B cell (primary cell): Measurements from ENCODE around the gene TYK2. TPM values are rescaled to one million over a fixed set of nuclear protein-coding genes. Genes with fewer than 3 reads are reported as not detected.

ENCODE experiments used
- ATAC-seq: fragments of 200-7000 bp; cut with Tn5 transposase; one replicate; pipeline ENCODE4 v1.10.0; 2021; ENCODE audit warnings: low read depth, mild to moderate bottlenecking, moderate number of reproducible peaks, moderate library complexity
- CTCF ChIA-PET: fragments of 350-600 bp; sonication (Branson Sonifier 250); formaldehyde crosslinking; loops from one replicate; lab custom pipeline; 2021; ENCODE audit warnings: antibody characterized with exemption, inconsistent platforms; lab: Charles Lee
- POLR2A ChIA-PET: fragments of 350-600 bp; sonication (Branson Sonifier 250); formaldehyde crosslinking; loops from one replicate; lab custom pipeline; 2021; ENCODE audit warnings: antibody characterized with exemption; lab: Charles Lee
- DNase-seq: peaks from one replicate; pipeline ENCODE4 v3.0.0; 2013
- H2AFZ ChIP-seq: 2 replicates; pipeline ENCODE4 v1.6.1; 2012; ENCODE audit warnings: mild to moderate bottlenecking, low read depth, low read length; ENCODE audit not compliant: insufficient read depth, poor library complexity, severe bottlenecking
- H3K27ac ChIP-seq, 2 donors: 1 replicate in 1 of 2; 2 replicates in 1 of 2; pipeline ENCODE4 v1.5.1; 2012 to 2013; ENCODE audit warnings: low read length in 2 of 2, mild to moderate bottlenecking in 2 of 2, moderate library complexity in 1 of 2
- H3K27me3 ChIP-seq, 4 experiments: fragments of 200-600 bp in 1 of 4; sonication (generic) in 1 of 4; replicated peaks in 1 of 4; 1 replicate in 2 of 4; 2 replicates in 2 of 4; pipeline versions ENCODE4 v1.6.1 to v1.7.0; 2013 to 2016; ENCODE audit warnings: low read length in 3 of 4, mild to moderate bottlenecking in 2 of 4, mixed read lengths in 1 of 4, moderate library complexity in 1 of 4; ENCODE audit not compliant: insufficient read depth in 4 of 4, control insufficient read depth in 3 of 4; ENCODE audit errors: control extremely low read depth in 1 of 4
- H3K36me3 ChIP-seq, 2 experiments: replicated peaks in 1 of 2; 1 replicate in 1 of 2; 2 replicates in 1 of 2; pipeline versions ENCODE4 v1.6.1 to v1.7.1; 2013; ENCODE audit warnings: low read length in 1 of 2; ENCODE audit not compliant: insufficient read depth in 2 of 2, control insufficient read depth in 1 of 2; ENCODE audit errors: control extremely low read depth in 1 of 2, extremely low read depth in 1 of 2
- H3K4me1 ChIP-seq, 2 donors: fragments of 200-600 bp in 1 of 2; sonication (generic) in 1 of 2; 1 replicate in 1 of 2; 2 replicates in 1 of 2; pipeline versions ENCODE4 v1.5.1 to v1.6.1; 2013 to 2017; ENCODE audit warnings: low read length in 2 of 2; ENCODE audit not compliant: control insufficient read depth in 2 of 2, insufficient read depth in 2 of 2
- H3K4me2 ChIP-seq: replicated peaks from 2 replicates; pipeline ENCODE3; 2012; ENCODE audit warnings: mild to moderate bottlenecking, low read depth, low read length; ENCODE audit not compliant: poor library complexity, severe bottlenecking
- H3K4me3 ChIP-seq, 5 experiments: fragments of 200-600 bp in 1 of 5; sonication (generic) in 1 of 5; 1 replicate in 3 of 5; 2 replicates in 2 of 5; pipeline versions ENCODE4 v1.5.1 to v1.7.0; 2011 to 2016; ENCODE audit warnings: low read length in 4 of 5, mild to moderate bottlenecking in 4 of 5, low read depth in 2 of 5, control low read depth in 1 of 5, moderate library complexity in 1 of 5; ENCODE audit not compliant: insufficient read depth in 1 of 5; ENCODE audit errors: control extremely low read depth in 1 of 5, extremely low read depth in 1 of 5
- H3K79me2 ChIP-seq: fragments of 200-600 bp; sonication (generic); one replicate; pipeline ENCODE4 v1.6.0; 2016; ENCODE audit warnings: low read length; ENCODE audit not compliant: control insufficient read depth, insufficient read depth
- H3K9ac ChIP-seq: fragments of 200-600 bp; sonication (generic); 2 replicates; pipeline ENCODE4 v1.6.1; 2017; ENCODE audit warnings: mild to moderate bottlenecking, low read length, moderate library complexity
- H3K9me3 ChIP-seq, 3 donors: one replicate each; pipeline versions ENCODE4 v1.6.1 to v1.7.1; 2013; ENCODE audit warnings: low read length in 2 of 3; ENCODE audit not compliant: control insufficient read depth in 2 of 3, insufficient read depth in 1 of 3; ENCODE audit errors: control extremely low read depth in 1 of 3
- H4K20me1 ChIP-seq: 2 replicates; pipeline ENCODE4 v1.6.0; 2012; ENCODE audit warnings: mild to moderate bottlenecking, low read length; ENCODE audit not compliant: insufficient read depth, control insufficient read depth, poor library complexity, severe bottlenecking
- H3K27ac Mint-ChIP-seq: one replicate; pipeline ENCODE4 v1.8.0; 2021; ENCODE audit warnings: mixed read lengths
- H3K27me3 Mint-ChIP-seq: one replicate; pipeline ENCODE4 v1.8.0; 2021; ENCODE audit warnings: mixed read lengths
- H3K4me1 Mint-ChIP-seq: one replicate; pipeline ENCODE4 v1.8.0; 2021; ENCODE audit warnings: mixed read lengths
- H3K4me3 Mint-ChIP-seq: one replicate; pipeline ENCODE4 v1.8.0; 2021; ENCODE audit warnings: mixed read lengths
- H3K9me3 Mint-ChIP-seq: one replicate; pipeline ENCODE4 v1.8.0; 2022; ENCODE audit warnings: mixed read lengths; ENCODE audit not compliant: insufficient read depth
- CTCF ChIP-seq: fragments of 200-600 bp; IDR thresholded peaks from one replicate; pipeline ENCODE4 v1.8.0; 2022; ENCODE audit warnings: antibody characterized with exemption, mild to moderate bottlenecking
- EZH2 ChIP-seq: IDR thresholded peaks from 2 replicates; pipeline ENCODE4 v1.6.1; 2012; ENCODE audit warnings: borderline replicate concordance, low read depth, mild to moderate bottlenecking, moderate library complexity, low read length; ENCODE audit not compliant: insufficient read depth, poor library complexity, severe bottlenecking
- WGBS: methylation state at CpG from one replicate; pipeline ENCODE4 v1.1.5; 2013; ENCODE audit warnings: missing lambda C conversion rate; ENCODE audit not compliant: insufficient coverage; 5-methylcytosine and 5-hydroxymethylcytosine counted together
- intact Hi-C: fragments of 100-400 bp; cut with micrococcal nuclease; formaldehyde crosslinking; loops from one replicate; pipeline ENCODE4 v1.10.0; 2022
- polyA plus RNA-seq: library from polyadenylated mRNA; depleted of rRNA; stranded (reverse); fragments of >200 nt; gene quantifications from 2 replicates; pipeline ENCODE4 v1.2.3, GENCODE V29; 2012
- total RNA-seq, 2 donors: library from RNA; stranded (reverse); fragments of 120-200 nt in 1 of 2; gene quantifications; 1 replicate in 1 of 2; 2 replicates in 1 of 2; pipeline versions ENCODE4 v1.2.3 to v1.2.4, GENCODE V29; 2013 to 2022

TYK2 gene
- total and polyA plus RNA-seq, 2 donors (not counting 1 experiment from before 2014, with no cell fraction given): 337 to 343 TPM

- Histone ChIP-seq H3K9me3 (peaks cover 0 to 35% (median 0%) of the 10 kb centered on the region in 3 donors), H4K20me1 (no peaks in the 10 kb centered on the region), H2AFZ (no peak overlapping the region), H3K79me2 (no peaks in the 10 kb centered on the region), H3K4me2 (peak overlapping the region; percentile 79), H3K27me3 (peaks cover 0 to 70% (median 41%) of the 10 kb centered on the region in 4 experiments), H3K36me3 (no peaks in the 10 kb centered on the region), H3K4me1 (peaks cover 74 to 77% of the 10 kb centered on the region in 2 donors), H3K4me3 (peak overlapping the region in 3 of 5 experiments; percentile 8 to 47 (median 23)), H3K9ac (peak overlapping the region; percentile 62), H3K27ac (no peak overlapping the region)
- DNase-seq (no peak), ATAC-seq (no peak)
- ChIA-PET CTCF (interaction anchor here (1.5 to 18.8 kb wide), 4 partner anchors 9 to 64 kb away, joined by 3 to 282 read pairs (median 80); partner anchors contain the start of gene CDC37), POLR2A (interaction anchor here (0.6 to 1.9 kb wide), 2 partner anchors 15 to 320 kb away, joined by 5 to 8 read pairs; partner anchors contain the start of gene CDC37)
- Mint-ChIP-seq H3K4me3 (peak overlapping the region; percentile 81), H3K4me1 (peaks cover 68% of the 10 kb centered on the region), H3K9me3 (no peaks in the 10 kb centered on the region), H3K27ac (peak overlapping the region; percentile 78), H3K27me3 (peaks cover 43% of the 10 kb centered on the region)
- TF ChIP-seq EZH2 (no peak), CTCF (peak; percentile 12)
- intact Hi-C loops: loop anchor here (5.0 kb wide), 1 partner anchor 148 kb away; the partner anchor contains the start of genes CDKN2D and KRI1
- WGBS: under 1% methylated on average over 29 of the region's 40 CpGs
Observed at GRCh38 chr19:10419200-10419645, 38.9 kb upstream of the TYK2 start.
